Measurements from ENCODE around the gene CSNK1A1. TPM values are rescaled to one million over a fixed set of nuclear protein-coding genes. Genes with fewer than 3 reads are reported as not detected.

CSNK1A1 gene
- polyA plus RNA-seq, 1 of the 3 experiments (the other 2 are of a cell fraction), result 70.7 TPM

DNA sequence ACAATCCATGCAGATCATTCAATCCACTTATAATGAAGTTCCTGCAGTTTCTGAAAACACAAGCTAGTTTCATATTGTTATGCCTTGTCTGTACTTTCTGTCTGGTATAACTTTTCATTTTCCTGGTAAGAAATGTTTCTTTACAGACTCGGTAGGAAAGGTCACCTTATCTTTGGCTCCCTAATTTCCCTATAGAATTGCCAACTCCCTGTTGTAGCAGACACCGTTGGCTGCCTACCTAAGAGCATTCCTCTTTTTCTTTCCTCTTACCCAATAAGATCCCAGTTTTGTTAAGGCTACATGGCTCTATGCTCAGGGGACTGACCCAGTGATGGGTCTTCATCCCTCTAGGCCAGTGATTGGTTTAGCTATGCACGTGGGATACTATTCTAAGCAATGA, 23.9 kb upstream of the CSNK1A1 start:
- Histone ChIP-seq H3F3A (replicated peaks; ENCODE audit: insufficient read depth) (no peaks in the 10 kb centered on the region), H3K4me2 (no peak overlapping the region), H3K4me3 (ENCODE audit: low read depth in 2 of 2, low read length in 1 of 2) (no peak overlapping the region), H2AFZ (ENCODE audit: low read depth) (no peak overlapping the region), H3K9me3 (no peaks in the 10 kb centered on the region), H3K27ac (ENCODE audit: low read depth in 2 of 2, low read length in 1 of 2) (no peak overlapping the region), H4K20me1 (ENCODE audit: insufficient read depth) (no peaks in the 10 kb centered on the region), H3K27me3 (ENCODE audit: insufficient read depth) (no peaks in the 10 kb centered on the region), H3K9ac (no peak overlapping the region), H3K79me2 (ENCODE audit: insufficient read depth) (no peaks in the 10 kb centered on the region), H3K4me1 (ENCODE audit: control insufficient read depth in 1 of 2, insufficient read depth in 2 of 2, low read depth in 1 of 2, low read length in 1 of 2) (no peaks in the 10 kb centered on the region), H3K36me3 (replicated peaks in 1 of 2; ENCODE audit: control insufficient read depth in 1 of 2, insufficient read depth in 2 of 2, low read length in 1 of 2) (no peaks in the 10 kb centered on the region), H3K9me2 (no peaks in the 10 kb centered on the region)
- TF ChIP-seq SIN3A (IDR thresholded peaks at IDR 0.05; ENCODE audit: borderline replicate concordance, low read depth, low read length) (no peak), RAD21 (IDR thresholded peaks at IDR 0.05; ENCODE audit: low read length) (no peak), TAF1 (IDR thresholded peaks at IDR 0.05; ENCODE audit: borderline replicate concordance, low read depth, low read length) (no peak), GABPA (IDR thresholded peaks at IDR 0.05; ENCODE audit: low read depth) (no peak), SMC3 (IDR thresholded peaks at IDR 0.05; ENCODE audit: low read depth, low read length) (no peak), FOSL2 (IDR thresholded peaks at IDR 0.05; ENCODE audit: borderline replicate concordance, low read depth) (no peak), ELF1 (IDR thresholded peaks at IDR 0.05) (no peak), MEF2A (IDR thresholded peaks at IDR 0.05; ENCODE audit: borderline replicate concordance, low read depth) (no peak), GATA2 (CRISPR knock-in tag; IDR thresholded peaks at IDR 0.05) (no peak), RCOR1 (IDR thresholded peaks at IDR 0.05; ENCODE audit: low read length) (no peak), FOXM1 (IDR thresholded peaks at IDR 0.05; ENCODE audit: low read depth) (no peak), RFX5 (IDR thresholded peaks at IDR 0.05; ENCODE audit: low read length) (no peak)
- TF ChIP-seq, protein P1, sequence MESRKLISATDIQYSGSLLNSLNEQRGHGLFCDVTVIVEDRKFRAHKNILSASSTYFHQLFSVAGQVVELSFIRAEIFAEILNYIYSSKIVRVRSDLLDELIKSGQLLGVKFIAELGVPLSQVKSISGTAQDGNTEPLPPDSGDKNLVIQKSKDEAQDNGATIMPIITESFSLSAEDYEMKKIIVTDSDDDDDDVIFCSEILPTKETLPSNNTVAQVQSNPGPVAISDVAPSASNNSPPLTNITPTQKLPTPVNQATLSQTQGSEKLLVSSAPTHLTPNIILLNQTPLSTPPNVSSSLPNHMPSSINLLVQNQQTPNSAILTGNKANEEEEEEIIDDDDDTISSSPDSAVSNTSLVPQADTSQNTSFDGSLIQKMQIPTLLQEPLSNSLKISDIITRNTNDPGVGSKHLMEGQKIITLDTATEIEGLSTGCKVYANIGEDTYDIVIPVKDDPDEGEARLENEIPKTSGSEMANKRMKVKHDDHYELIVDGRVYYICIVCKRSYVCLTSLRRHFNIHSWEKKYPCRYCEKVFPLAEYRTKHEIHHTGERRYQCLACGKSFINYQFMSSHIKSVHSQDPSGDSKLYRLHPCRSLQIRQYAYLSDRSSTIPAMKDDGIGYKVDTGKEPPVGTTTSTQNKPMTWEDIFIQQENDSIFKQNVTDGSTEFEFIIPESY (IDR thresholded peaks at IDR 0.05; ENCODE audit: borderline replicate concordance, low read depth), result no peak
- TF ChIP-seq, protein P2, sequence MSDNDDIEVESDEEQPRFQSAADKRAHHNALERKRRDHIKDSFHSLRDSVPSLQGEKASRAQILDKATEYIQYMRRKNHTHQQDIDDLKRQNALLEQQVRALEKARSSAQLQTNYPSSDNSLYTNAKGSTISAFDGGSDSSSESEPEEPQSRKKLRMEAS (IDR thresholded peaks at IDR 0.05; ENCODE audit: low read depth), result no peak
- TF ChIP-seq, protein P3, sequence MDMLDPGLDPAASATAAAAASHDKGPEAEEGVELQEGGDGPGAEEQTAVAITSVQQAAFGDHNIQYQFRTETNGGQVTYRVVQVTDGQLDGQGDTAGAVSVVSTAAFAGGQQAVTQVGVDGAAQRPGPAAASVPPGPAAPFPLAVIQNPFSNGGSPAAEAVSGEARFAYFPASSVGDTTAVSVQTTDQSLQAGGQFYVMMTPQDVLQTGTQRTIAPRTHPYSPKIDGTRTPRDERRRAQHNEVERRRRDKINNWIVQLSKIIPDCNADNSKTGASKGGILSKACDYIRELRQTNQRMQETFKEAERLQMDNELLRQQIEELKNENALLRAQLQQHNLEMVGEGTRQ (IDR thresholded peaks at IDR 0.05; ENCODE audit: borderline replicate concordance, low read depth, low read length), result no peak
- TF ChIP-seq, protein P4, sequence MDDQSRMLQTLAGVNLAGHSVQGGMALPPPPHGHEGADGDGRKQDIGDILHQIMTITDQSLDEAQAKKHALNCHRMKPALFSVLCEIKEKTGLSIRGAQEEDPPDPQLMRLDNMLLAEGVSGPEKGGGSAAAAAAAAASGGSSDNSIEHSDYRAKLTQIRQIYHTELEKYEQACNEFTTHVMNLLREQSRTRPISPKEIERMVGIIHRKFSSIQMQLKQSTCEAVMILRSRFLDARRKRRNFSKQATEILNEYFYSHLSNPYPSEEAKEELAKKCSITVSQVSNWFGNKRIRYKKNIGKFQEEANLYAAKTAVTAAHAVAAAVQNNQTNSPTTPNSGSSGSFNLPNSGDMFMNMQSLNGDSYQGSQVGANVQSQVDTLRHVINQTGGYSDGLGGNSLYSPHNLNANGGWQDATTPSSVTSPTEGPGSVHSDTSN (IDR thresholded peaks at IDR 0.05), result no peak
- TF ChIP-seq, protein P5, sequence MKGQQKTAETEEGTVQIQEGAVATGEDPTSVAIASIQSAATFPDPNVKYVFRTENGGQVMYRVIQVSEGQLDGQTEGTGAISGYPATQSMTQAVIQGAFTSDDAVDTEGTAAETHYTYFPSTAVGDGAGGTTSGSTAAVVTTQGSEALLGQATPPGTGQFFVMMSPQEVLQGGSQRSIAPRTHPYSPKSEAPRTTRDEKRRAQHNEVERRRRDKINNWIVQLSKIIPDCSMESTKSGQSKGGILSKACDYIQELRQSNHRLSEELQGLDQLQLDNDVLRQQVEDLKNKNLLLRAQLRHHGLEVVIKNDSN (IDR thresholded peaks at IDR 0.05; ENCODE audit: borderline replicate concordance, low read depth), result no peak
- ChIA-PET POLR2A (no interaction called here), CTCF (interaction anchor here (0.7 to 2.1 kb wide), 9 partner anchors 9 to 713 kb away, joined by 3 to 5 read pairs (median 3); no protein-coding TSS in a partner anchor)
- DNase-seq, result no peak
- WGBS (ENCODE audit: low lambda C conversion rate), result 75% methylated on average over 3 of the region's 3 CpGs

Data from SK-N-SH (cell line).